ENCODE results near the gene SYNM. TPM values are rescaled to one million over a fixed set of nuclear protein-coding genes. Genes with fewer than 3 reads are reported as not detected.

Gene SYNM
- total RNA-seq, 4 donors from 2014 or later, result 4.7 to 32.8 (median 10.7) TPM

GRCh38 chr15:99172171-99172570 is 67.3 kb downstream of the SYNM start:
- WGBS, 2 donors, result 99 to 100% methylated on average over 2 to 4 of the region's 4 CpGs
- intact Hi-C loops (cut with DNase I; ENCODE audit: low total_unique reads), result no loop called here
- H3K4me3 ChIP-seq (ENCODE audit: low read depth, poor library complexity, severe bottlenecking), result no peak overlapping the region
- no peak for DNase-seq (ENCODE audit: low spot score in 2 of 2)
- TF ChIP-seq POLR2A (IDR thresholded peaks at IDR 0.05), result no peak
- no peak for TF ChIP-seq CTCF (IDR thresholded peaks at IDR 0.05)

GRCh38 chr15:99172989-99173388 is 68.1 kb downstream of the SYNM start:
- 93 to 99% methylated on average over 3 of the region's 3 CpGs for WGBS, 2 donors
- intact Hi-C loops (cut with DNase I; ENCODE audit: low total_unique reads), result no loop called here

GRCh38 chr15:99174567-99175395 is 69.9 kb downstream of the SYNM start:
- 77 to 82% methylated on average over 15 of the region's 15 CpGs for WGBS, 2 donors
- TF ChIP-seq CTCF (IDR thresholded peaks at IDR 0.05) (no peak), POLR2A (IDR thresholded peaks at IDR 0.05) (no peak)
- no peak for DNase-seq (ENCODE audit: low spot score in 2 of 2)
- no peak overlapping the region for H3K4me3 ChIP-seq (ENCODE audit: low read depth, poor library complexity, severe bottlenecking)
- intact Hi-C loops (cut with DNase I; ENCODE audit: low total_unique reads), result no loop called here

More at GRCh38 chr15:99172989-99173388, 68.1 kb downstream of the SYNM start:
- TF ChIP-seq CTCF (IDR thresholded peaks at IDR 0.05) (no peak), POLR2A (IDR thresholded peaks at IDR 0.05) (no peak)
- no peak for DNase-seq (ENCODE audit: low spot score in 2 of 2)
- H3K4me3 ChIP-seq (ENCODE audit: low read depth, poor library complexity, severe bottlenecking), result no peak overlapping the region

GRCh38 chr15:99176757-99177156 is 71.9 kb downstream of the SYNM start:
- 85 to 86% methylated on average over 2 of the region's 2 CpGs for WGBS, 2 donors
- no peak for DNase-seq (ENCODE audit: low spot score in 2 of 2)

GRCh38 chr15:99177679-99178078 is 72.8 kb downstream of the SYNM start:
- TF ChIP-seq CTCF (IDR thresholded peaks at IDR 0.05) (no peak), POLR2A (IDR thresholded peaks at IDR 0.05) (no peak)

More at GRCh38 chr15:99176757-99177156, 71.9 kb downstream of the SYNM start:
- intact Hi-C loops (cut with DNase I; ENCODE audit: low total_unique reads), result no loop called here
- H3K4me3 ChIP-seq (ENCODE audit: low read depth, poor library complexity, severe bottlenecking), result no peak overlapping the region
- TF ChIP-seq POLR2A (IDR thresholded peaks at IDR 0.05) (no peak), CTCF (IDR thresholded peaks at IDR 0.05) (no peak)

More at GRCh38 chr15:99177679-99178078, 72.8 kb downstream of the SYNM start:
- intact Hi-C loops (cut with DNase I; ENCODE audit: low total_unique reads), result no loop called here
- DNase-seq (ENCODE audit: low spot score in 2 of 2), result no peak
- no peak overlapping the region for H3K4me3 ChIP-seq (ENCODE audit: low read depth, poor library complexity, severe bottlenecking)
- 67 to 74% methylated on average over 2 of the region's 2 CpGs for WGBS, 2 donors
